ENCODE data around the gene HNRNPH1. TPM values are rescaled to one million over a fixed set of nuclear protein-coding genes. Genes with fewer than 3 reads are reported as not detected.

The HNRNPH1 gene
- total and polyA plus RNA-seq, 2 of the 13 experiments (the other 11 are each of a cell fraction or from before 2014, with no cell fraction given): 382 to 1,064 TPM

DNA sequence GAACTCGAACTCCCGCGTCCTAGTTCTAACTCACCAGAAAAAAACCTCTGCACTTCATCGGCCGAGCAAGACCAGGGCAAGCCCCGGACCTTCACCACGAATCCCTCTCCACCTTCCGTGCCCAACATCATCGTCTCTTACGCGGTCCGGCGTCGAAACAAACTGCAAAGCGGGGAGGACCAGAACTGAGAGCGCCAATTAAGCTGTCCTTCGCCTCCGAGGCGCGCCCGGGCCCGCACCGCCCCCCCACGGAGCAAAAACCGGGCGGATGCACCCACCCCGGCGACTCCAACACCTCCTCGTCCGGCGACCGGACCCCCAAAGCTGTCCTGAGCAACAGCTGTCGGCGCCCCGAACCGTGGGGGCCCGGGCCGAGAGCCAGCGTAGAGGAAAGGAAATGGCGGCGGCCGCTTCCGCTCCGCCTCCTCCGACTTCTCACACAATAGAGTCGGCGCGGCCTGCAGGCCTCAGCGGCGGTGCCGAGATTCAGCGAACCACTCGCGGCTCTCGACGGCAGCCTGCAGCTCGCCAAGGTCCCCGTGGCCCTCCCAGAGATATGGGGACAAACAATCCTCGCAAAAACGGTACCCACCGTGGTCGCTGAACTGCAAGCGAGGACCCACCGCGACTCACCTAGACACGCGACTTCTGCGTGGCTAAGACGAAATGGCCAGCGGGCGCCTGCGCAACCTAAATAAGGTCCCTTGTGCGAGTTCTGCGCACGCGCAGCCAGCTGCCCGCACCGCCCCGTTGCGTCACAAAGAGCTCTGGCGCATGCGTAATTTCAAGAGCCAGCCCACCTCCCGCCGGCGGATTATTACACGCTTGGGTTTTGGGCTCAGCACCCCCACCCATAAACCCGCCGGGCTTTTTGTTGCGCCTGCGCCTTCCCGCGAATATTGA, at the start of gene HNRNPH1 (continued):
- TF ChIP-seq ZNF121 (CRISPR knock-in tag; IDR thresholded peaks at IDR 0.05) (no peak), RORA (CRISPR knock-in tag; IDR thresholded peaks at IDR 0.05) (no peak), NFE2L1 (CRISPR knock-in tag; IDR thresholded peaks at IDR 0.05; ENCODE audit: borderline replicate concordance) (no peak), ZNF850 (CRISPR knock-in tag; conservative IDR thresholded peaks at IDR 0.05) (no peak), ZNF280D (CRISPR knock-in tag; IDR thresholded peaks at IDR 0.05) (peak; percentile 67), JUND (CRISPR knock-in tag; IDR thresholded peaks at IDR 0.05) (peak; percentile 77; the same call in 1 of the 2 replicates), SMAD9 (CRISPR knock-in tag; IDR thresholded peaks at IDR 0.05) (0 out of 2 replicates have a peak, but pooled peaks have one; percentile 21), ZNF687 (CRISPR knock-in tag; IDR thresholded peaks at IDR 0.05) (peak; percentile 60), ZZZ3 (CRISPR knock-in tag; IDR thresholded peaks at IDR 0.05; ENCODE audit: borderline replicate concordance) (peak; percentile 67; the same call in 1 of the 2 replicates), CBX1 (IDR thresholded peaks at IDR 0.05; ENCODE audit: low read depth) (peak; percentile 81), ZSCAN31 (CRISPR knock-in tag; IDR thresholded peaks at IDR 0.05; ENCODE audit: low read depth) (peak; percentile 51; the same call in 1 of the 2 replicates), ZGPAT (CRISPR knock-in tag; IDR thresholded peaks at IDR 0.05) (peak; percentile 56; the same call in 1 of the 2 replicates), ISL2 (CRISPR knock-in tag; IDR thresholded peaks at IDR 0.05) (peak; percentile 39; the same call in 1 of the 2 replicates), SNAPC2 (CRISPR knock-in tag; IDR thresholded peaks at IDR 0.05) (no peak), PHF21A (CRISPR knock-in tag; IDR thresholded peaks at IDR 0.05) (no peak; the same call in 1 of the 2 replicates), ZNF768 (CRISPR knock-in tag; IDR thresholded peaks at IDR 0.05) (peak; percentile 69), SSRP1 (CRISPR knock-in tag; IDR thresholded peaks at IDR 0.05) (0 out of 2 replicates have a peak, but pooled peaks have one; percentile 35), NR2F6 (IDR thresholded peaks at IDR 0.05) (no peak), NR2F6 (CRISPR knock-in tag; IDR thresholded peaks at IDR 0.05) (no peak), XRCC5 (optimal IDR thresholded peaks at IDR 0.05; ENCODE audit: low read length) (peak; percentile 17)
- TF ChIP-seq, protein P1, sequence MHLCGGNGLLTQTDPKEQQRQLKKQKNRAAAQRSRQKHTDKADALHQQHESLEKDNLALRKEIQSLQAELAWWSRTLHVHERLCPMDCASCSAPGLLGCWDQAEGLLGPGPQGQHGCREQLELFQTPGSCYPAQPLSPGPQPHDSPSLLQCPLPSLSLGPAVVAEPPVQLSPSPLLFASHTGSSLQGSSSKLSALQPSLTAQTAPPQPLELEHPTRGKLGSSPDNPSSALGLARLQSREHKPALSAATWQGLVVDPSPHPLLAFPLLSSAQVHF (CRISPR knock-in tag; IDR thresholded peaks at IDR 0.05): peak; percentile 53; the same call in 1 of the 2 replicates

Data from HepG2 (cell line).